Lower lobe of right lung (tissue), 2 donors: ENCODE data around the gene PEX12. TPM values are rescaled to one million over a fixed set of nuclear protein-coding genes. Genes with fewer than 3 reads are reported as not detected.
A peak's percentile ranks its signal among the peaks of the same experiment; 100 is the strongest.
"Not testable (repeated sequence)": the region's sequence is repeated elsewhere in the genome, so short reads cannot be mapped to it uniquely, and the experiment has no call there.

Experiments used
- ATAC-seq, 2 donors: fragments of 200-7000 bp; cut with Tn5 transposase; one replicate each; pipeline ENCODE4 v1.9.1; 2020 to 2022; ENCODE audit warnings: mild to moderate bottlenecking in 2 of 2, moderate library complexity in 2 of 2
- DNase-seq: peaks from one replicate; pipeline ENCODE4 v3.0.0-alpha.2; 2020
- H3K27ac ChIP-seq: fragments of 200-600 bp; one replicate; pipeline ENCODE4 v1.8.0; 2022
- H3K27me3 ChIP-seq: fragments of 200-600 bp; one replicate; pipeline ENCODE4 v1.8.0; 2022; ENCODE audit warnings: low read depth
- H3K36me3 ChIP-seq: fragments of 200-600 bp; one replicate; pipeline ENCODE4 v1.8.0; 2022; ENCODE audit warnings: mild to moderate bottlenecking
- H3K4me1 ChIP-seq: fragments of 200-600 bp; one replicate; pipeline ENCODE4 v1.8.0; 2022
- H3K4me3 ChIP-seq: fragments of 200-600 bp; one replicate; pipeline ENCODE4 v1.8.0; 2022; ENCODE audit warnings: mild to moderate bottlenecking
- H3K9me3 ChIP-seq: fragments of 200-600 bp; one replicate; pipeline ENCODE4 v1.8.0; 2022
- intact Hi-C: fragments of 100-400 bp; cut with DNase I; formaldehyde crosslinking; loops from one replicate; pipeline ENCODE4 v1.11.0; 2022
- total RNA-seq: library from RNA; stranded (reverse); fragmentation: NEBNext Ultra II Directional; extraction: Animal tissue kit (Norgen Biotek cat#: 25700); gene quantifications from one replicate; pipeline ENCODE4 v1.2.1, GENCODE V29; 2021
- TF ChIP-seq, protein P1 (sequence below): fragments of 200-600 bp; IDR thresholded peaks from one replicate; pipeline ENCODE4 v1.8.0; 2022; ENCODE audit warnings: antibody characterized with exemption, mild to moderate bottlenecking
- donor health status: DM: no; HTN: yes; CAD: no; lungs with severe emphysema.

PEX12 gene
- total RNA-seq, 1 donor from 2014 or later, result 7.0 TPM

DNA sequence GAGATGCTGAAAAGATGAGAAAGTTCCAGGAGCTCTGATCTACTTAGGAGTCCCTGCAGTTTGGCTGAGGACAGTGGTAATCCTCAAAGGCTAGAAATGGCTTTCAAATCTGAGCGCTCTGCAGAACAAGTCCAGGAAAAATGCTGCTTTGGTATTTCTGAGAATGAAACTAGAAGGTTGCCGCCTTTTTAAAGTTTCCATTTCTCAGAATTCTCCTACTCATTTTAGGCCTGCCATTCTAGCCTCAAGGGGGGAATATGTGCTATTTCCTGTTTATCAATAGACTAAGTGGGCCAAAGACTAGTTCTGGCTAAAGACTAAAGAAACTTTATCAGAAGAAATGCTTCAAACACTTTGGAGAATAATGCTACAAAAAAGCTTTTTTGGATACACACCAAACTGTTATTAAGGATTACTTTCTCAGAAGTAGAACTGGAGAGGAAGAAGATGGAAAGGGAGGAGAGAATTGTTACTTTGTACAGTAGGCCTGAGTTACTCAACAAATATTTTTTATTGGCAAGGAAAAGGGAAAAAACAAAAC is 40.7 kb downstream of the PEX12 start, which contains the start of gene SLFN12L:
Gene SLFN12L, minus strand, starts transcription at position 78 of the 541 bp plus-strand sequence. CDS start 15,314 bp downstream, outside the sequence.
- peak within 1 kb of the TSS; percentile 50 for H3K27ac ChIP-seq
- H3K36me3 ChIP-seq, result no peaks in the 10 kb centered on the region
- ATAC-seq (peak; percentile 34 to 35), DNase-seq (no peak)
- no peaks in the 10 kb centered on the region for H3K27me3 ChIP-seq
- intact Hi-C loops, result loop anchor here (10.0 kb wide), 1 partner anchor 223 kb away; no protein-coding TSS in a partner anchor
- no peaks in the 10 kb centered on the region for H3K9me3 ChIP-seq
- H3K4me3 ChIP-seq, result peak within 1 kb of the TSS; percentile 36
- TF ChIP-seq, protein P1, sequence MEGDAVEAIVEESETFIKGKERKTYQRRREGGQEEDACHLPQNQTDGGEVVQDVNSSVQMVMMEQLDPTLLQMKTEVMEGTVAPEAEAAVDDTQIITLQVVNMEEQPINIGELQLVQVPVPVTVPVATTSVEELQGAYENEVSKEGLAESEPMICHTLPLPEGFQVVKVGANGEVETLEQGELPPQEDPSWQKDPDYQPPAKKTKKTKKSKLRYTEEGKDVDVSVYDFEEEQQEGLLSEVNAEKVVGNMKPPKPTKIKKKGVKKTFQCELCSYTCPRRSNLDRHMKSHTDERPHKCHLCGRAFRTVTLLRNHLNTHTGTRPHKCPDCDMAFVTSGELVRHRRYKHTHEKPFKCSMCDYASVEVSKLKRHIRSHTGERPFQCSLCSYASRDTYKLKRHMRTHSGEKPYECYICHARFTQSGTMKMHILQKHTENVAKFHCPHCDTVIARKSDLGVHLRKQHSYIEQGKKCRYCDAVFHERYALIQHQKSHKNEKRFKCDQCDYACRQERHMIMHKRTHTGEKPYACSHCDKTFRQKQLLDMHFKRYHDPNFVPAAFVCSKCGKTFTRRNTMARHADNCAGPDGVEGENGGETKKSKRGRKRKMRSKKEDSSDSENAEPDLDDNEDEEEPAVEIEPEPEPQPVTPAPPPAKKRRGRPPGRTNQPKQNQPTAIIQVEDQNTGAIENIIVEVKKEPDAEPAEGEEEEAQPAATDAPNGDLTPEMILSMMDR, result no peak
- peaks cover 54% of the 10 kb centered on the region for H3K4me1 ChIP-seq

DNA sequence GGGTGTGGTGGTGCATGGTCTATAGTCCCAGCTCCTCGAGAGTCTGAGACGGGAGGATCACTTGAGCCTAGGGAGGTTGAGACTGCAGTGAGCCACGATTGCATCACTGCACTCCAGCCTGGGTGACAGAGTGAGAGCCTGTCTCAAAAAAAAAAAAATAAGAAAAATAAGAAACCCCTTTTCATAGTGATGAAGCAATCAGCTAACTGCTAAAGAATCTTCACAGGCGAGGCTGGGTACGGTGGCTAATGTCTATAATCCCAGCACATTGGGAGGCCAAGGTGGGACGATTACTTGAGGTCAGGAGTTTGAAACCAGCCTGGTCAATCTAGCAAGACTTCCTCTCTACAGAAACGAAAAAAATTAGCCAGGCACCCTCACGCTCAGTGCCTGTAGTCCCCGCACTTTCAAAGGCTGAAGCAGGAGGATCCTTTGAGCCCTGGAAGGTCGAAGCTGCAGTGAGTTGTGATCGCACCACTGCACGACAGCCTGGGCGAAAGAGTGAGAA is 41.7 kb downstream of the PEX12 start:
- H3K36me3 ChIP-seq, result no peaks in the 10 kb centered on the region
- intact Hi-C loops, result loop anchor here (10.0 kb wide), 1 partner anchor 222 kb away; no protein-coding TSS in a partner anchor
- H3K4me1 ChIP-seq, result peaks cover 45% of the 10 kb centered on the region
- TF ChIP-seq, protein P1, result no peak
- peak overlapping the region; percentile 50 for H3K27ac ChIP-seq
- no peaks in the 10 kb centered on the region for H3K27me3 ChIP-seq
- ATAC-seq (no peak), DNase-seq (no peak)
- H3K9me3 ChIP-seq, result no peaks in the 10 kb centered on the region
- H3K4me3 ChIP-seq, result peak overlapping the region; percentile 36

DNA sequence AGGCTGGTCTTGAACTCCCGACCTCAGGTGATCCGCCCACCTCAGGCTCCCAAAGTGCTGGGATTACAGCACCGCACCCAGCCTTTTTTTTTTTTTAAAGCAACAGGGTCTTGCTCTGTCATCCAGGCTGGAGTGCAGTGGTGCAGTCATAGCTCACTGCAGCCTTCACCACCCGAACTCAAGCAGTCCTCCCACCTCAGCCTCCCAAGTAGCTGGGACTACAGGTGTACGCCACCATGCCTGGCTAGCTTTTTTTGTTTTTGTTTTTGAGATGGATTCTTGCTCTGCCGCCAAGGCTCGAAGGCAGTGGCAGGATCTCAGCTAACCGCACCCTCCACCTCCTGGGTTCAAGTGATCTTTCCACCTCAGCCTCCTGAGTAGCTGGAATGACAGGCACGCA is 43.0 kb downstream of the PEX12 start:
- H3K4me1 ChIP-seq, result peaks cover 38% of the 10 kb centered on the region
- not testable (repeated sequence) for H3K9me3 ChIP-seq, DNase-seq, H3K36me3 ChIP-seq, ATAC-seq, H3K27me3 ChIP-seq
- intact Hi-C loops, result loop anchor here (10.0 kb wide), 1 partner anchor 221 kb away; no protein-coding TSS in a partner anchor
- H3K4me3 ChIP-seq, result peak overlapping the region; percentile 36
- peak overlapping the region; percentile 21 for H3K27ac ChIP-seq

DNA sequence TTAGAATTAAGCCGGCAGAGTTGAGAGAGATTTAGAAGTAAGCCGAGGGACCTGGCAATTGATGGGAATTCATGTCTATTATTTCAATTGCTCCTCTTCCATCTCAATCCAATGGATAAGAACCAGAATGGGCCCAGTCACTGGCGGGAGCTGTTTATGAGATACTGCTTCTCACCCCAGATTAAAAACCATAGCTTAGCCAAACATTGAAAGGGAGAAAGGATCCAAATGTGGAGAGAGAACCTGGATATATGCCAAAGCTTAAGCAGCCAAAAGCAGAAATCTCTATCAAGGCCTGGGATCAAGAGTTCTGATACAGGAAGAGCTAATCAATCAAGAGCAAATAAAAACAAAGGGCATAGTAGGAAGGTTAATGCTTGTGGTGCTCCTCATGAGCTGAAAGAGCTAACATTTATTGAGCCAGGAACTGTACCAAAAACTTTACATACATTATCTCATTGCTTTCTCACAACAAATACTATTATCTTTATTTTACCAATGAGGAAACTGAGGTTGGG is 43.7 kb downstream of the PEX12 start:
- H3K27ac ChIP-seq, result no peak overlapping the region
- no peaks in the 10 kb centered on the region for H3K36me3 ChIP-seq
- H3K27me3 ChIP-seq, result no peaks in the 10 kb centered on the region
- H3K4me1 ChIP-seq, result peaks cover 31% of the 10 kb centered on the region
- TF ChIP-seq, protein P1, result no peak
- no peak for ATAC-seq
- H3K9me3 ChIP-seq, result no peaks in the 10 kb centered on the region
- intact Hi-C loops, result loop anchor here (10.0 kb wide), 1 partner anchor 220 kb away; no protein-coding TSS in a partner anchor
- peak overlapping the region; percentile 36 for H3K4me3 ChIP-seq
- no peak for DNase-seq

DNA sequence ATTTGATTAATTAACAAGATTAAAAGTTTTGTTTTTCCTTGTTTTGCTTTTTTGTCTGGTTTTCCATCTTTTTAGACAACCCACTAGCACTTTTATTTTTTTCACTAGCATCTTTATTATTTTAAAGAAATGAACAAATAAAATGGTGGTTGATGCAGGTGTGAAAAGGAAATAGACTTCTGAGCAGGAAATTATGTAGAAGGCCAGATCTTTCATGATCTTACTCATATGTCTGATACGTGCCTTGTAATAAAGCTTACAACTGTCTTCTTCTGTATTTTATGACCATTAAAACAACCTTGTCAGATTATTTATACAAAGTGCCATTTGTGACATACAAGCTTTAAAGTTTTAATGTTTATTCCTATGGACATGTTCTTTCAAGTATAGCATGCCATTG is 47.2 kb downstream of the PEX12 start:
- Histone ChIP-seq H3K9me3 (no peaks in the 10 kb centered on the region), H3K4me3 (no peak overlapping the region), H3K27me3 (no peaks in the 10 kb centered on the region), H3K27ac (no peak overlapping the region), H3K36me3 (no peaks in the 10 kb centered on the region), H3K4me1 (no peaks in the 10 kb centered on the region)
- intact Hi-C loops, result loop anchor here (10.0 kb wide), 1 partner anchor 216 kb away; no protein-coding TSS in a partner anchor
- TF ChIP-seq, protein P1, result no peak
- ATAC-seq (no peak), DNase-seq (no peak)

DNA sequence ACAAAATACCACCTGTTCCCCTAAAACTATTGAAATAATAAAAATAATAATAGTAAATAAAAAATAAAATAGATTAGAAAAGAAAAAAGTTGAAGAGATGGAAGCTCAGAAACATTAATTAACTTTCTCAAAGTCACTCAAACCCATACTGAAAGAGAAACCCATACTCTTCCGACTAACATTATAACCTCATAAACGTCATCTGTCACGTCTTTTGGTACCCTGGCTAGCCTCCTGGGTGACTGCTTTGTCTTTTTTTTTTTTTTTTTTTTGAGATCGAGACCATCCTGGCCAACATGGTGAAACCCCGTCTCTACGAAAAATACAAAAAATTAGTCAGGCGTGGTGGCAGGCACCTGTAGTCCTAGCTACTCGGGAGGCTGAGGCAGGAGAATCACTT is 48.5 kb downstream of the PEX12 start:
- no peaks in the 10 kb centered on the region for H3K4me1 ChIP-seq
- H3K27ac ChIP-seq, result no peak overlapping the region
- ATAC-seq (no peak), DNase-seq (no peak)
- no peaks in the 10 kb centered on the region for H3K9me3 ChIP-seq
- no peaks in the 10 kb centered on the region for H3K36me3 ChIP-seq
- no peaks in the 10 kb centered on the region for H3K27me3 ChIP-seq
- H3K4me3 ChIP-seq, result no peak overlapping the region
- TF ChIP-seq, protein P1, result no peak
- intact Hi-C loops, result loop anchor here (10.0 kb wide), 1 partner anchor 215 kb away; no protein-coding TSS in a partner anchor

DNA sequence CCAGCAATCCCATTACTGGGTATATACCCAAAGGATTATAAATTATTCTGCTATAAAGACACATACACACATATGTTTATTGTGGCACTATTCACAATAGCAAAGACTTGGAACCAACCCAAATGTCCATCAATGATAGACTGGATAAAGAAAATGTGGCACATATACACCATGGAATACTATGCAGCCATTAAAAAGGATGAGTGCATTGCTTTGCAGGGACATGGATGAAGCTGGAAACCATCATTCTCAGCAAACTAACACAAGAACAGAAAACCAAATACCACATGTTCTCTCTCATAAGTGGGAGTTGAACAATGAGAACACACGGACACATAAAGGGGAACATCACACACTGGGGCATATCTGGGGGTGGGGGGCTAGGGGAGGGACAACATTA is 49.0 kb downstream of the PEX12 start:
- H3K4me3 ChIP-seq, intact Hi-C loops, ATAC-seq, H3K27ac ChIP-seq, H3K27me3 ChIP-seq, H3K4me1 ChIP-seq, DNase-seq, H3K9me3 ChIP-seq, H3K36me3 ChIP-seq: not testable (repeated sequence)
